GM21526 (cell line): ENCODE measurements around the gene EFCAB6.

ENCODE experiments used
- ATAC-seq: cut with Tn5 transposase; IDR thresholded peaks from one replicate; pipeline ENCODE4 v1.9.1; 2021; ENCODE audit warnings: moderate library complexity; ENCODE audit not compliant: unreplicated experiment, low FRiP score

The EFCAB6 gene

GRCh38 chr22:43535741-43536140, 276.4 kb downstream of the EFCAB6 start:
- ATAC-seq, result no peak

DNA sequence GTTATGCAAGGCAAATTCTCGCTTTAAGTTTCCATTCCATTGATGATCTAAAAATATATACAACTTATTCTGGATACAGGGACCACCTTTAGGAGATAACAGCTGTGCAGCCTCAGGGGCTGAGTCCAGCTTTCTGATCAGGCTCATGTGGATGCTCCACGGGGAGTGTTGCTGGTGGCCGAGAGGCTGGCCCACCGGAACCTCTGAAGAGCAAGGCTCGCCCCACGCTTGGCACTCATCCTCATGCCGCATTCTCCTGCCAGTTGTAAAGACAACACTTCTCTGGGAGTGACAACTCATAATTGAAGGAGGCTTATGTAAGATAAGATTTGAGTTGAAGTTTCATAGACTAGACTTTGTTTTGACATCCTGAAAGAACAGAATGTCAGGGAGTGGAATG, 276.8 kb downstream of the EFCAB6 start:
- ATAC-seq, result no peak

GRCh38 chr22:43534916-43535315, 277.2 kb downstream of the EFCAB6 start:
- ATAC-seq, result no peak

GRCh38 chr22:43533656-43534428, 278.3 kb downstream of the EFCAB6 start:
- ATAC-seq, result no peak

DNA sequence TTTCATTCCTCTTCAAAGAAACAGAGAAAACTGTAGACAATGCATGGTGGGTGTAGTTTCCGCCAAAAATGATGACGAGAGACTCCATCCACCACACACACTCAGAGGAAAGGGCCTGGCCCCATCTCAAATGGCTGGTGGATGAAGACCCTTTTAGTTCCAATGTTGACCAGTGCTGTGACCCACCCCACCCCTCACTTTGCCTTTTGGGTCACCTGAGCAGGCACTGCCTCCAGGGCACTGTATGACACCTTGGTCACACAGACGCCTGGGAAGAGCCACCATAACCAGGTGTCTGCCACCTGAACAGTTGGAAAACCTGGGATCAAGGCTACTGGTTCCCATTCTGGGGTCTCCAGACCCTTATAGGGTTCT, 279.0 kb downstream of the EFCAB6 start:
- ATAC-seq, result no peak

GRCh38 chr22:43532301-43533155, 279.6 kb downstream of the EFCAB6 start:
- ATAC-seq, result no peak

DNA sequence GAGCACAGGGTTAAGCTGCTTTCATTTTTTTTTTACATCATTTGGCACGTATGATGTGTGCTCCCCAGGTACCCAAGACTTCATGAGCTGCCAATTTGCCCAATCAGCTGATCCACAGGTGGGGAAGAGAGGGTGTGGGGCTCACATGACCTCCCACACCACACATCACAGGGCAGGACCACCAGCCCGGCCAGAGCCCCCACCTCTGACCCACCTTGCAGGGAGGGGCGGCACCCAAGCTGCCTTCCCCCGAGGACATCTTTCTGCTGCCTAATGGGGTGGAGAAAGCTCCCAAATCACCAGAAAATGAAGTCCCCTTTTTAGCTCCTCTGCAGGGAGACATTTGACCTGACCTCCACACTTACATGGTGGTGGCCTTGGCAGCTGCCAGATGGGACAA, 280.5 kb downstream of the EFCAB6 start:
- ATAC-seq, result no peak

GRCh38 chr22:43530349-43531201, 281.5 kb downstream of the EFCAB6 start:
- ATAC-seq, result no peak

DNA sequence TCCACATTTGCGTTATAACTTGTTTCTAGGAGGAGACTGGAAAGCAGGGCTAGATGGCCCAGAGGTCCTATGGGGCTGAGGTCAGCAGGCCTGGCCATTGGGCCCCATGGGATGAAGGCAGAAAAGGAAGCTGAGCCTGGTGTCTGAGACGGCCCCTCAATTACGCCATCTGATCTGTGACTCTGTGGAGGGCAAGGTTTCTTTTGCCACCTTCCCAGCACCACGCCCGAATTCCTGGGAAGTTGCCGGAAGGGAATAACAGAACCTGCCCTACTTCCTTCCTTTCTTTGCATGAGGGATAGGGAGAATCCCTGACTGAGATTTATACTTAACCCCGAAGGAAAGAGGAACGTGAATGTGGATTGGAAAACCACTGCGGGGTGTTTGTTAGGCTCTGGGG, 282.2 kb downstream of the EFCAB6 start:
- no peak for ATAC-seq

DNA sequence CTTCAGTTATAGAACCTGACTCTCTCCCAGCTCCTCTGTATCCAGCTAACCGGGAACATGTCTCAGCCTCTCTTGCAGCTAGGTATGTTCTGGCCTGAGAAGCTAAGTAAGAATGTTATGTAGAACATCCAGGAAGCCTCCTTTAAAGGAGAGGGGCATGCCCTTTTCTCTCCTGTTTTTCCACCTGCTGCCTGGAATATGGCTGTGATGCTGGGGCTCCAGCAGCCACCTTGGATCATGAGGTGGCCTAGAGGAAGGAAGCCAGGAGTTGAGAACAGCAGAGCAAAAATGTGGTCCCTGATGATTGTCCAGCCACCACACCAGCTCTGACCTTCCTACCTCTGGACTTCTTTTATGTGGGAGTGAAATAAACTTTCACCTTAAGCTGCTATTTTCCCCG, 282.6 kb downstream of the EFCAB6 start:
- ATAC-seq, result no peak

DNA sequence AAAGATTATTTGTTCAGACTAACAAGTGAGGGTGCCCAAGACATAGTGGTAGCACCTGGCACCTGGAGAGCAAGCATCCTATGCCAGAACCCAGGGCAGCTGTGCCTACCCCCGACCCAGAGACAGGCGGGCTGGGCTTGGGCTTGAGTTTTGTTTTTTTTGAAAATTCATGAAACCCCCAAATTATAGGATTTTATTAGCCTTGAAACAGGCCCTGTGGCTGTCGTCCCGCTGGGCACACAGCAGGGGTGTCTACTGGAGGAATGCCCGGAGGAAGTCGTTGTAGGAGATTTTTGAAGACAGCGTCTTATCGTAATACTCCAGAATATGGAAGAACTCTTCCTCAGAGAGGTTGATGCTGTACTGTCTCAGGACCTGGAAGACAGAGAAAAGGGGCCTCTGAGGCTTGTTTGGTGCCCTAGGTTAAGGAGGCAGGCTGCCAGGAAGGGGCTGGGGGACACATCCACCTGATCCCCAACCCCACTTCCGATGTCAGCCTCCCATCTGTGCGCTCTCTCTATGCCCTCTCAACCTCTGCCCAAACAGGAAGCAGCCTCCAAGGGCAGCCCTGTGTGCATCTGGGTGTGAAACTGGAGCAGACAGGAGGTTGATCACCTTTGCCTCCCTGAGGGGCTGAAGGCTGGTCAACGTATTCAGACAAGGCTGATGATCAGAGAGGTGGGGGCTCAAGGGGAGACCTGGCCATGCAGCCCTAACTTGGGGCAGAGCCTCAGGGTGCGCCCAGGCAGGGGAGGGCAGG, 283.3 kb downstream of the EFCAB6 start:
- ATAC-seq, result no peak

- no peak for ATAC-seq
Measured at GRCh38 chr22:43526946-43527345, 285.2 kb downstream of the EFCAB6 start.

DNA sequence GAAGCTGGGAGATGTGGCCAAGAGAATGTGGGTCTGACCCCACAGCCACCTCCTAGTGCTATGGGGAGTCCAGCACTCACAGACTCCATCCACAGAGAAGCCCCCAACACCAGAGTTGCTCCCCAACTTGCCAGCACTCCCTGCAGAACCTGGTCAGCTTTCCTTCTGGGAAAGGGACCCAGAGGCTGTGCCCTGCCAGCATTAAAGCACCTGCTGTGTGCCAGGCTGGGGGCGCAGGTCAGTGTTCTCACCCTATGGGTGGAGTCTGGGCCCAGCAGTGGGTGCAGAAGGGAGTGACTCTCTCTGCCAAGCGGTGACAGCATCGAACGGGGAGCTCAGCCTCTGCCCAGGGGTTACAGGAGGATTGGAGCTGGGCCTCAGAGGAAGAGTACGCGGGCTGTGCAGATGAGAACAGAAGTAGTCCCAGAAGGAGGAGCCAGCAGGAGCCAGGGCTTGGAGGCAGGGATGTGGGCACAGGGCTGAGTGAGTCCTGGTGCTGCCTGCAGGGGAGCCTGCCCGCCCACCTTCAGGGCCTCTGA, 285.9 kb downstream of the EFCAB6 start:
- no peak for ATAC-seq

- ATAC-seq, result no peak
Measured at GRCh38 chr22:43521716-43522115, 290.4 kb downstream of the EFCAB6 start.

- ATAC-seq, result no peak
Measured at GRCh38 chr22:43520632-43521039, 291.5 kb downstream of the EFCAB6 start.

GRCh38 chr22:43516996-43517635, 295.0 kb downstream of the EFCAB6 start:
- no peak for ATAC-seq

DNA sequence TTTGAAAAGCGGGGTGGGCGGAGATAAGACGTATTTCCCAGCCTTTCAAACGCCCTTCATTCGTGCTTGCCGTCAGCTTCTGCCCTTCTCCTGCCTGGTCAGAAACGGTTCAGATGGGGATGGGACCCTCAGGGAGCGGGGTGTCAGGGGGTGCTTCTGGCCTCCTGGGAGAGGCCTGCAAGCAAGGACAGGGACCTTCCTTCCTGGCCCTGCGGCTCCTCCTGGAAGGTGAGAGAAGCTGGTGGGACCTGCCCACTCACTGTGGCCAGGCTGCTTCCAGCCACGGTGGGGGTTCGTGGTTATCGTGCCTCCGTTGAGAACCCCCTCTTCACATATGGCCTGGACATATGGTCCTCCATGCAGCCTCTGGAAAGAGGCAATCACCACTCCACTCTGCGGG, 295.7 kb downstream of the EFCAB6 start:
- ATAC-seq, result no peak

- ATAC-seq, result no peak
Measured at GRCh38 chr22:43515902-43516301, 296.2 kb downstream of the EFCAB6 start.

DNA sequence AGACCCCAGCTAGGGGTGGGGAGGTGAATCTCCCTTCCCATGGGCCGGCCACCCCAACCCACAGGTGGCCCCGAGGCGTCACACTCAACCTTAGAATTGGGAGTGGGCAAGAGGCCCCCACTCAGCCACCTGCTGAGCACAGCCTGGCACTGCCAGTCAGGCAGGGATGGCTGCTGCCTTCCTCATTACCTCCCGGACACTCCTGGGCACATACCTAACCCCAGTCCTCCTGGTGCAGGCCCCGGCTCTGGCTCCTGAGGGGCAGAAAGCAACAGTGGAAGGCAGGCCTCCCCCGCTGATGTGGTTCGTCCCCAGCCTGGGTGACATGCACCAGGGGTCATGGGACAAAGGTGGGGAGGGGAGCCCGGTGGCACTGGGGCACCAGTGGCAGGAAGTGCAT, 296.7 kb downstream of the EFCAB6 start:
- no peak for ATAC-seq
